Stomach (tissue), 4 donors: Measurements from ENCODE around the gene TMTC3.

Source experiments
- CTCF ChIP-seq, 7 experiments: fragments of 450-650 bp in 4 of 7; fragments of 200-600 bp in 3 of 7; sonication (generic) in 3 of 7; IDR thresholded peaks; one replicate each; pipeline ENCODE4 v1.5.1; 2016 to 2019; ENCODE audit warnings: antibody characterized with exemption in 7 of 7, control low read depth in 2 of 7, mild to moderate bottlenecking in 1 of 7
- POLR2A ChIP-seq, 4 donors: fragments of 450-650 bp; IDR thresholded peaks; one replicate each; pipeline ENCODE4 v1.6.1; 2016; ENCODE audit warnings: antibody characterized with exemption in 4 of 4, control low read depth in 2 of 4, mild to moderate bottlenecking in 1 of 4, moderate library complexity in 1 of 4
- POLR2AphosphoS5 ChIP-seq, 3 donors: sonication (generic); formaldehyde crosslinking; IDR thresholded peaks; one replicate each; pipeline ENCODE4 v1.6.1; 2016; ENCODE audit warnings: antibody characterized with exemption in 3 of 3

GRCh38 chr12:88175544-88175943 is 33.4 kb downstream of the TMTC3 start:
- TF ChIP-seq CTCF (IDR thresholded peaks at IDR 0.05) (no peak), POLR2A (IDR thresholded peaks at IDR 0.05) (no peak), POLR2AphosphoS5 (IDR thresholded peaks at IDR 0.05) (no peak)
